ENCODE results near the gene WWOX.

Gene WWOX

GRCh38 chr16:78362524-78363135 is 263.2 kb downstream of the WWOX start:
- no peak for DNase-seq (ENCODE audit: low spot score)

DNA sequence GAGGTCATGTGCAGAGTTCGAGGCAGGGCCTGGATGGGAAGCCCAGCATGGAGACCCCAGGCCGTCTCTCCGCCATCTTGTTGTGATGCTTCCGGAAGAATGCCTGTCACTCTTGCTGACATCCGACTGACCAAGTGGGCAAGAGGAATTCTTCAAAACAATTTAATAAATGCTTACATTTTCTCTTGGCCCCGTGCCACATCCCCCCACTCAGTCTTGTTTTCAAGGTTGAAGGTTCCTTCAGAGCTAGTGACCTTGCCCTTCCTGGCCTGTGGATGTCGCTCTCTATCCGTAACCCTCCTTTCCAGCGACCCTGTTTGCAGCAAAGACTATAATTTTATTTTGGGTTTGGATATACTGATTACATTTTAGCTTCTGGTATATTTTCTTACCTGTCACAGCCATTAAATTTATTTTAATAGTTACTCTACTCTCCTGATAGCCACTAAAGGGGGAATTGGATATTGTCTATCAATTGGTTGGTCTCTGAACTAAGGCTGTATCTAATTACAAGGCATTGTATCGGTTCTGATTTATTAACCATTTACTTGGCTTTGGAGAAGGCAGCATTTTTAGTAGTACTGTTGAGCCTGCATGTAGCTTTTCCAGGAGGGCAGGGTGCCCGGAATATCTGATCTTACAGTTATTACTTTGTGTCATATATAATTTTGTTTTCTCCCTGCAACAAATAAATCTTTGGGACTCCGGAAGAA is 264.5 kb downstream of the WWOX start:
- DNase-seq (ENCODE audit: low spot score): no peak

GRCh38 chr16:78364556-78364880 is 265.1 kb downstream of the WWOX start:
- DNase-seq (ENCODE audit: low spot score): no peak

GRCh38 chr16:78365366-78365765 is 265.9 kb downstream of the WWOX start:
- DNase-seq (ENCODE audit: low spot score): no peak

GRCh38 chr16:78368121-78369102 is 269.0 kb downstream of the WWOX start:
- DNase-seq (ENCODE audit: low spot score): no peak

GRCh38 chr16:78372277-78372676 is 272.8 kb downstream of the WWOX start:
- DNase-seq (ENCODE audit: low spot score): no peak

DNA sequence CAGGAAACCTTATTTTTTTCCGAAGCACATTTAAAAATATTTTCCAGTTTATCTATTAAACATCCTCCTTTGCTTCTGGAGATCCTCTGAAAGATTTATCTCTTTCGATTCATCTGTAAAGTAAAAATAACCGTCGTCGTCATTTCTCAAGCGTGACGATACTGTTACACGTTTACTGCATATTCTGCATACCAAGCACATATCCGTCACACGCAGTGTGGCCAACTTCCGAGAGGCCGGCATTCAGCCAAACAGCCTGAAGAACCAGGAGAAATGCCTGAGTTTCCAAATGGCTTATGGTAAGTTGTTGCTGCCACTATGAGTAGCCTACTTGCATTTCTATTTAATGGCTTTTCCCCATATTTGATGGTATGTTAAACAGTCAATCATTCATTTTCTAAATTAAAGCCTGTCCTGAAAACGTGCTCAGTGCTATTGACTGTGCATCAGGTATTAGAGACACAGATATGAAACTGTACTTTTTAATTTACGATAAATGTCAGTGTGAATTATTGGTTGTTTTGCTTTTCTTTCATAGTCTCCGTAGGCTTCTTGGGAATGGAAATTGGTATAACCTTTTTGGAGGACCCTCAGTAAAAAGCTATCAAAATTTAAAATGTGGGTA is 275.7 kb downstream of the WWOX start:
- no peak for DNase-seq (ENCODE audit: low spot score)

GRCh38 chr16:78376452-78376851 is 277.0 kb downstream of the WWOX start:
- no peak for DNase-seq (ENCODE audit: low spot score)

DNA sequence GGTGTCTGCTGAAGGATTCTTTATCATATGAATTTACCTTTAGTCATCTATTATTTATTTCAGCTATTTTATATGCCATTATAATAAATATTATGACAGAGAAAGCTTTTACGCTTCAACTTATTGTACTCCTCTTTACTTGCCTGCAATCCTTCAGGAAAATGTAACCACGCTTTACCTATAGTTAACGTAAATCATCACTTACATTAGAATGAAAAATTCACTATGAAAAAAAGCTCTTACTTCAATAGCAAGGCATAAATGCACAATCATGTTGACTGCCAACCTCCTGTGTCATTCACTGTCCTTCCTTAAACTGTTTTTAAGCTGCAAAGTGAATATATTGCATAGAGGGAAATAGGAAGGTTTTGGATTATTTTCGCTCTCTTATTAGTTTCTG is 277.9 kb downstream of the WWOX start:
- DNase-seq (ENCODE audit: low spot score): no peak

GRCh38 chr16:78381060-78381459 is 281.6 kb downstream of the WWOX start:
- DNase-seq (ENCODE audit: low spot score): no peak

- no peak for DNase-seq (ENCODE audit: low spot score)
These were observed 283.7 kb downstream of the WWOX start for GRCh38 chr16:78383118-78383517.

DNA sequence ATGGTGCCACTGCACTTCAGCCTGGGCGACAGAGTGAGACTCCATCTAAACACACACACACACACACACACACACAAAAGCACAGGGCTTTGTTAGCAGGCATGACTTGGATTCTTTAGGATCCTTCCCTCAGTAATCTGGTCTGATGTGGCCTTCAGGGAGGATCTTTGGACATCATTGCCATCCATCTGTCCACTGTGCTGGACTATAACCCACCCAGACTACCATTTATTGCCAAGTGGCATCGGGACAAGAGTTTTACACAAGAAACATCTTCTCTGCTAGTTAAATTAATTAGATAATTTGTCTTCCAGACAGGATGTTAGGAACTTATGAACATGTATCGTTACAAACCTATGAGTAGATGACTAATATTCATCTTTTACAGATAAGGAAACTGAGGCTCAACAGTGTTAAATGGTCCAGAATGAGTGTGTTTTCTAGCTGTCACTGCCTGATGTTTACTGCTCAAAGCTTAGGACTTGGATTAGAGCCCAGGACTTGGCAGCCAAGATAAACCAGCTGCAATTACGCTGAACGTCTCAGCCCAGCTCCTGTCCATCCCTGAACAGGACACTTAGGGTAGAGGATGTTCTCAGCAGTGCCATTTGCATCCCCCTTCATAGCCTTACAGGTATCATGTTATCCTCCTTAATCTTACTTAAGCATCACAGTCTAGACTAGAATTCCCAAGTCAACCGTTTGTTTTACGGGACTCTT is 285.8 kb downstream of the WWOX start:
- DNase-seq (ENCODE audit: low spot score): no peak

- DNase-seq (ENCODE audit: low spot score): no peak
These were observed 287.3 kb downstream of the WWOX start for GRCh38 chr16:78386557-78387324.

GRCh38 chr16:78389009-78389498 is 289.6 kb downstream of the WWOX start:
- no peak for DNase-seq (ENCODE audit: low spot score)

GRCh38 chr16:78390092-78390491 is 290.6 kb downstream of the WWOX start:
- no peak for DNase-seq (ENCODE audit: low spot score)

DNA sequence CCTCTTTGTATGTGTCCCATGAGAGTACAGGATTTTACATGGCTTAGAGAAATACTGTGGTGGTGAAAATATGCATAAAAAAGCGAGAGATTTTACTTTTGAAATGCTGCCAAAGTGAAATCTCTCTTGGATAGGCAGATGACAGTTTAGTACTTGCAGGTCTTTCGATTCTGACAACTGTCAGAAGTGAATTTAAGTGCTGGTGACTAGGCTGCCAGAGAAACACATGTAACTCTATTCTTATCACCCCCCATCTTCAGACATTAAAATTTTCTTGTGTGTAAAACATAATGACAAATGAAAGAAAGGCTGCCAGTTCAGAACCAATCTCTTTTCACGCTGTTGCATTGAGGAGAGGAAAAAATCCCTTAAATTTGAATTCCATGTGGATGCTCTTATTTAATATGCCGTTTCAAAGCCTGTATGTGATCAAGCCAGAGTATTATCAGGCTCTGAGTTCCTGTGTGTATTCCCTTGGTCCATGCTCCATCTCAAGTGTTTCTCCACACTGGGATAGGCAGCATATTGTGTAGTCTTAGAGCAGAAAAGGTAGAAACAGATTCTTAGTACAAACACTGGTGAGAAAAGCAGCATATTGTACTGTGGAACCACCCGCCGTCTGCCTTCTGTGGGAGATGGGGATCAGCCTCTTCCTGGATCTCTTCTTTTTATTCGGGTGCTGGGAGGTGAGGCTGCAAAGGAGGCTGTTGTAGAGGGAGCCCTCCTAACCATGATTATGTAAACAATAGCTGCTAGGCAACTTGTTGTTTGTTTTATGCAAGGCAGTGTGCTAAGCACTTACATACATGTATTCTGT is 291.3 kb downstream of the WWOX start:
- no peak for DNase-seq (ENCODE audit: low spot score)

DNA sequence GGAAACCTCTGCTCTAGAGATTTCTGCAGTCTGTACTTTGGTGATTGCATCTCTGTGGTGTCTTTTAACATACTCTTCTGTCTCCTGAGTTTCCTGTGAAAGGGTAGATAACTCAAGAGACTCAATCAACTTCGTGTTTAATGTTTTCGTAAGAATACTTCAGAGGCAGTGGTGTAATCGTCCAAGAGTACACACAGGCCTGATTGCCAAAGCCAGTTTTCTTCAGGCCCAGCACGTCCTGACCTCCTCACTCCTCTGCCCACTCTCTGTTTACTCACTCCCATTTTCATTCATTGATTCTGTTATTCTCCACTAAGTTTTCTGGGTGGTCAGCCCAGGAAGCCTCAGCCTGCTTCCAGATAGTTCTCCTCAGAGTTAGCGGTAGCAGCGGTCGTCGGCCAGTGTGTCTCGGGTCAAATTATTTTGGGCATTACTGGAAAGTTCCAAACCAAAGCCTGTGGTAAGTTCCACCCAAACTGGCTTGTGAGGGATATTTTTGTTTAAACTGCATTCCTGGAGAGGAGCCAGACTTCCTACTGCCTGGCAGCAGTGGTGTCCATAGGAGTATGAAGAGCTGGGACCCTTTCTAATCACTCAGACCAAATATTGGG is 293.2 kb downstream of the WWOX start:
- no peak for DNase-seq (ENCODE audit: low spot score)

DNA sequence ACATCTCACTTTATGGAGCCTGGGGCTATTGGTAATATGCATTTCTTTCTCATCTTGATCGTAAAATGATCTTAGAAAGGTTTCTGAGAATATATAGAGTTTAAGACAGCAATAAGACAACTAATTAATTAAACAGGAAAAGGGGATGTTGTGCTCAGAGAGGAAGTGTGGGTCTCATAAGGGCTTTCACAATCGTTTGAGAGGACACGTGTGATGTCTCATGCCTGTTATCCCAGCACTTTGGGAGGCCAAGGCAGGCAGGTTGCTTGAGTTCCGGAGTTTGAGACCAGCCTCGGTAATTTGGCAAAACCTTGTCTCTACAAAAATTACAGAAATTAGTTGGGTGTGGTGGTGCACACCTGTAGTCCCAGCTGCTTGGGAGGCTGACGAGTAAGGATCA is 295.6 kb downstream of the WWOX start:
- no peak for DNase-seq (ENCODE audit: low spot score)

DNA sequence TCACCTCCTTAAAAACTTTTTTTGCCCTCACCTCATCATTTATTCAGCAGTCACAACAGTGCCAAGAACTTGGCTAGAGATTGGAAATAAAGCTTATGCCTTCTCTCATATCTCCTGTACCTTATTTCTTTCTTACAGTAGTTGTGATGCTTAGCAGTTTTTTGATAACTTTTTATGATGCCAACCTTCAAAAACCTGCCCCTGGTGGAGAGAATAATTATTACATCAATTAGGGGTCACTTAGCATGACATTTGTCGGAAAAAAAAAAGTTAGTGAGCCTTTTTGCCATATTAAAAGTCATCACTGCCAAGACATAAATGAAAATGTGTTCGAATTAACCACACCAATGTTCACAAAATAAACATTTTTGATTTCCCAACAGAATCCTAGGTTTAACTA is 296.6 kb downstream of the WWOX start:
- DNase-seq (ENCODE audit: low spot score): no peak

GRCh38 chr16:78396673-78397072 is 297.2 kb downstream of the WWOX start:
- DNase-seq (ENCODE audit: low spot score): no peak
